ENCODE data around the gene HLA-G.
"Not testable (repeated sequence)": the region's sequence is repeated elsewhere in the genome, so short reads cannot be mapped to it uniquely, and the experiment has no call there.

HLA-G gene

DNA sequence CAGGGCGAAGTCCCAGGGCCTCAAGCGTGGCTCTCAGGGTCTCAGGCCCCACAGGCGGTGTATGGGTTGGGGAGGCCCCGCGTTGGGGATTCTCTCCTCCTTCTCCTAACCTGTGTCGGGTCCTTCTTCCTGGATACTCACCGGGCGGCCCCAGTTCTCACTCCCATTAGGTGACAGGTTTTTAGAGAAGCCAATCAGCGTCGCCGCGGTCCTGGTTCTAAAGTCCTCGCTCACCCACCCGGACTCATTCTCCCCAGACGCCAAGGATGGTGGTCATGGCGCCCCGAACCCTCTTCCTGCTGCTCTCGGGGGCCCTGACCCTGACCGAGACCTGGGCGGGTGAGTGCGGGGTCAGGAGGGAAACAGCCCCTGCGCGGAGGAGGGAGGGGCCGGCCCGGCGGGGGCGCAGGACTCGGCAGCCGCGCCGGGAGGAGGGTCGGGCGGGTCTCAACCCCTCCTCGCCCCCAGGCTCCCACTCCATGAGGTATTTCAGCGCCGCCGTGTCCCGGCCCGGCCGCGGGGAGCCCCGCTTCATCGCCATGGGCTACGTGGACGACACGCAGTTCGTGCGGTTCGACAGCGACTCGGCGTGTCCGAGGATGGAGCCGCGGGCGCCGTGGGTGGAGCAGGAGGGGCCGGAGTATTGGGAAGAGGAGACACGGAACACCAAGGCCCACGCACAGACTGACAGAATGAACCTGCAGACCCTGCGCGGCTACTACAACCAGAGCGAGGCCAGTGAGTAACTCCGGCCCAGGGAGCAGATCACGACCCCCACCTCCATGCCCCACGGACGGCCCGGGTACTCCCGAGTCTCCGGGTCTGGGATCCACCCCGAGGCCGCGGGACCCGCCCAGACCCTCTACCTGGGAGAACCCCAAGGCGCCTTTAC lies at the start of gene HLA-G:
TSS of gene HLA-G (plus strand) at position 247 of the 892 bp plus-strand sequence. CDS start at position 267, 20 bp downstream.
- DNase-seq (ENCODE audit: low read depth): no peak

DNA sequence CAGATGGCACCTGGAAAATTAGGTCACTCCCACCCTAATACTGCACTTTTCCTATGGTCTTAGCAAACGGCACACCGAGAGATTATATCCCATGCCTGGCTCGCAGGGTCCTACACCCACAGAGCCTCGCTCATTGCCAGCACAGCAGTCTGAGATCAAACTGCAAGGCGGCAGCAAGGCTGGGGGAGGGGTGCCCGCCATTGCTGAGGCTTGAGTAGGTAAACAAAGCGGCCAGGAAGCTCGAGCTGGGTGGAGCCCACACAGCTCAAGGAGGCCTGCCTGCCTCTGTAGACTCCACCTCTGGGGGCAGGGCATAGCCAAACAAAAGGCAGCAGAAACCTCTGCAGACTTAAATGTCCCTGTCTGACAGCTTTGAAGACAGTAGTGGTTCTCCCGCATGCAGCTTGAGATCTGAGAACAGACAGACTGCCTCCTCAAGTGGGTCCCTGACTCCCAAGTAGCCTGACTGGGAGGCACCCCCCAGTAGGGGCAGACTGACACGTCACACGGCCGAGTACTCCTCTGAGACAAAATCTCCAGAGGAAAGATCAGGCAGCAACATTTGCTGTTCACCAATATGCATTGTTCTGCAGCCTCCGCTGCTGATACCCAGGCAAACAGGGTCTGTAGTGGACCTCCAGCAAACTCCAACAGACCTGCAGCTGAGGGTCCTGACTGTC lies 47.5 kb upstream of the HLA-G start:
- not testable (repeated sequence) for DNase-seq (ENCODE audit: low read depth)

DNA sequence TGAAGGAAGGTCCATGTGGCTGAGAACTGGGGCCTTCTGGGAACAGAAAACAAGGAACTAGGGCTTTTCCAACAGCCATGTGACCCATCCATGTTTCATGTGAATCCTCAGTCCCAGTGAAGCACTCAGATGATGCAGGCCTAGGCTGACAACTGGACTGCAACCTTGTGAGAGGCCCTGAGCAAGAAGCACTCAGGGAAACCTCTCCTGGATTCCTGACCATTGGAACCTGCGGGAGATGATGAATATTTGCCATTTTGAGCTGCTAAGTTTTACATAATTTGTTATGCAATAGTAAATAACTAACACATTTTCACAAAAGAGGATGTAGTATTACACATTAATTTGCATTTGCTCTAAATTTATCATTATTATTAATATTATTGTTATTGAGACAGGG lies 38.4 kb upstream of the HLA-G start:
- DNase-seq (ENCODE audit: low read depth): no peak

DNA sequence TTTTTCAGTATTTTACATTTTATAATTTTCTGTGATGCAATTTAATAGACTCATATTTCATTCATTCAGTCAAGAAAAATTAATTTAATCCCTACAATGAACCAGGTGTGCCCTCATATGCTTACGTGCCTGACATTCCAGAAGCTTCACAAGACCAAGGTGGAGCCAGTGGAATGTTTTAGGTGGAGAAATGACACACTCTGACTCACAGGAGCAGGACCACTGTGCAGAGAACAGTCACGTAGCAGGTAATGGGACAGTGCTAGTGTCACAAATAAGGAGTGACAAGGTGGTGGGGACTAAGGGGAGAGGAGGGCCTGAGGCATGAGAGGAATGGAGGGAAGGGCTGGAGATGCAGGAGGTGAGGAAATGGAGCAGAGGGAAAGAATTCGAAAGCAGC lies 37.0 kb upstream of the HLA-G start:
- no peak for DNase-seq (ENCODE audit: low read depth)

DNA sequence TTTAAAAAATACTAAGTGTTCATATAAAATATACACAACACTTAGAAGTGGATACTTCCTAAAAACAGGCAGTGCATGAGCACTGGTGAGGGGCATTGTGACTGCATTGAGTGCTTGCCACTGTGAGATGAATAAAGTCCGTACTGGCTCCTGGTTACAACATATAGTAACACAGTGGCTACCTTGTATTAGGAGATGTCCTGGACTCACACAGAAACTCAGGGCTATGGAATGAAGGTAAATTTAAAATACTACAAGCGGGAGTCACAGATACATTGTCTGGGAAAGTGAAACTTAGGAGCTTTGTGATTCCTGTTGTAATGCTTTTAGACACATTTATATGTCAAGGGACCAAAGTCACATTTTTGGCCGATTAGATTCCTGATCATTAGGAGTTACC lies 36.5 kb upstream of the HLA-G start:
- no peak for DNase-seq (ENCODE audit: low read depth)

DNA sequence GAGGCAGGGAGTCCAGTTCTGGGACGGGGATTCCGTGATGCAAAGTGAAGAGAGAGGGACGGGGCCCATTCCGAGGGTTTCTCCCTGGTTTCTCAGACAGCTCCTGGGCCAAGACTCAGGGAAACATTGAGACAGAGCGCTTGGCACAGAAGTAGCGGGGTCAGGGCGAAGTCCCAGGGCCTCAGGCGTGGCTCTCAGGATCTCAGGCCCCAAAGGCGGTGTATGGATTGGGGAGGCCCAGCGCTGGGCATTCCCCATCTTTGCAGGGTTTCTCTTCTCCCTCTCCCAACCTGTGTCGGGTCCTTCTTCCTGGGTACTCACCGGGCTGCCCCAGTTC lies 35.9 kb upstream of the HLA-G start:
- no peak for DNase-seq (ENCODE audit: low read depth)

DNA sequence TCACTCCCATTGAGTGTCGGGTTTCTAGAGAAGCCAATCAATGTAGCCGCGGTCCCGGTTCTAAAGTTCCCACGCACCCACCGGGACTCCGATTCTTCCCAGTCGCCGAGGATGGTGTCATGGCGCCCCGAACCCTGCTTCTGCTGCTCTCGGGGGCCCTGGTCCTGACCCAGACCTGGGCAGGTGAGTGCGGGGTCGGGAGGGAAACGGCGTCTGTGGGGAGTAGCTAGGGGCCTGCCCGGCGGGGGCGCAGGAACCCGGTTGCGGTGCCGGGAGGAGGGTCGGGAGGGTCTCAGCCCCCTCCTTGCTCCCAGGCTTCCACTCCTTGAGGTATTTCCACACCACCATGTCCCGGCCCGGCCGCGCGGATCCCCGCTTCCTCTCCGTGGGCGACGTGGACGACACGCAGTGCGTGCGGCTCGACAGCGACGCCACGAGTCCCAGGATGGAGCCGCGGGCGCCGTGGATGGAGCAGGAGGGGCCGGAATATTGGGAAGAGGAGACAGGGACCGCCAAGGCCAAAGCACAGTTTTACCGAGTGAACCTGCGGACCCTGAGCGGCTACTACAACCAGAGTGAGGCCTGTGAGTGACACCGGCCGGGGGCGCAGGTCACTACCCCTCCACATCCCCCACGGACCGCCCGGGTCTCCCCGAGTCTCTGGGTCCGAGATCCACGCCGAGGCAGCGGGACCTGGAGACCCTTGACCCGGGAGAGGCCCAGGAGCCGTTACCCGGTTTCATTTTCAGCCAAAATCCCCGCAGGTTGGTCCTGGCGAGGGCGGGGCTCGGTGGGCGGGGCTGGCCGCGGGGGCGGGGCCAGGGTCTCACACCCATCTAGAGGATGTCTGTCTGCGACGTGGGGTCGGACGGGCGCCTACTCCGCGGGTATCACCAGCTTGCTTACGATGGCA lies 35.2 kb upstream of the HLA-G start:
- peak; percentile 20 for DNase-seq (ENCODE audit: low read depth)

DNA sequence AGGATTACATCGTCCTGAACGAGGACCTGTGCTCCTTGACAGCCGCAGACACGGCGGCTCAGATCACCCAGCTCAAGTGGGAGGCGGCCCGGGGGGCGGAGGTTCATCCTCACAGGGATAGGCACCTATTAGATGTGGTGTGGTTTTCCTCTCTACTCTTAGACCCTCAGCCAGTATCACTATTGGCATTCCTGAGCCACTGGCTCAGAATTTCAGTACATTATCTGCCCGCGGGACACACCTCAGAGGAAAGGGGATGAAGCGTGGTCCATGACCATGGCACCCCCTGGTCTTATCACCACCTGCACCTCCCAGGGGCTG lies 34.6 kb upstream of the HLA-G start:
- no peak for DNase-seq (ENCODE audit: low read depth)

DNA sequence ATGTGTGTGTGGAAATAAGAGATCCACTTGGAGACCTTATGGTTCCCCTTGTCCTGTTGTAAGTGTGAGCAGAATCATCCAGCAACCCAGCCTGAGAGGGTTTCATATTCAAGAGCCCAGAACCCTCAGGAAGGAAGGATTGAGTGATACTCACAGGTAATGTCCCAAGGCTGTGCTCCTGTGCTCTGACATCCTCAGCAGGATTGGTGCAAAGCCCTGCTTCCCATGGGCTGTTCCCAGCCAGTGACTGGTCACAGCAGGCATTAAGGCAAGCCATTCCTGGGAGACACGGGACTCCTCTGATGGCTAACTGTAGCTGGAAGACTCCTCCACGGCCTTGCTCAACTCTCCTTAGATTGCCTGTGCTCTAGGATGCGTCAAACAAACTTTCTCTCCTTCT lies 33.8 kb upstream of the HLA-G start:
- DNase-seq (ENCODE audit: low read depth): no peak

DNA sequence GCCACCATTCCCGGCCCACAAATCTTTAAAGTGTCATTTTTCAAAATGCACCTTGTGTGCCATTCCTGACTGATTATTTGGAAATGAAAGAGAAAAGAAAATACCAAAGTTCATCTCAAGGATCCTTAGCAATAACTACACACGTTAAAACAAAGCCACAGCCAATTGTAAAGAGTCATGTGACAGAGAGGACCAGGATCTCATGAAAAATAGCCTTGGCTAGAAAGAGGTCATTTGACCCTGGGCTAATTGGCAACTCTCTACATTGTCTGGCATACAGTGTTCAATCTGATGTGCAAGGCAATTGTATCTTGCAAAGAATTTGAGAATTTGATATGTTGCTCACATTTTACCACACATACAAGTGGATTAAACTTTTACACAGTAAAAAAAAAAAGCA lies 31.6 kb upstream of the HLA-G start:
- no peak for DNase-seq (ENCODE audit: low read depth)

DNA sequence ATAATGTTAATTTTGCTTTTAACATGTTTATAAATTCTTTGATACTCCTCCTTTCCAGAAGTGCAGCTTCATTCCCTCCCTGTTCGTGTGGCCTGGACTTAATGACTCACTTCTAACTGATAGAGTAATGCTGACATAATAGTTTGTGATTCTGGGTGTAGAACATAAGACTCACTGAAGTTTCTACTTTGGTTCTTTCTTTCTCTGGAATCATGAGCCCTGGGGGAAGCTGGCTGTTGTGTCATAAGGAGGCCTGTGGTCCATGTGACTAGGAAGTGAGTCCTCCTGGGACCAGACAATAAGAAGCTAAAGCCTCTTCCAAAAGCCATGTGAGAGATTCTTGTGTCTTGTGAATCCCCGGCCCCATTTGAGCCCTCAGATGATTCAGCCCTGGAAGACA lies 30.5 kb upstream of the HLA-G start:
- DNase-seq (ENCODE audit: low read depth): peak; percentile 14

DNA sequence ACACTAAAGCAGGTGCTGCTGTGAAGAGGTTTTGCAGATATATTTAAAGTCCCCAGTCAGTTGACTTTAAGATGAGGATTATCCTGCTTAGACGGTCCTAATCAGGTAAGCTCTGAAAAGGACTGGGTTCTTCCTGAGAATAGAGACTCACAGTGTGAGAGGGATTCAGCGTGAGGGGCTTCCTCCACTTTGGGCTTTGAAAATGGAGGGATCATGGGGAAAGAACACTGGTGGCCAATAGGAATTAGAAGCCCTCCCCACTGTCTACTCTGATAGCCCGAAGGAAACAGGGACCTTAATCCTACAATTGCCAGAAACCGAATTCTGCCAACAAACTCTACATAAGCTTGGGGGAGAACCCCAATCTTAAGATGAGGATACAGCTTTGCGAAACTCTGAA lies 29.7 kb upstream of the HLA-G start:
- no peak for DNase-seq (ENCODE audit: low read depth)

DNA sequence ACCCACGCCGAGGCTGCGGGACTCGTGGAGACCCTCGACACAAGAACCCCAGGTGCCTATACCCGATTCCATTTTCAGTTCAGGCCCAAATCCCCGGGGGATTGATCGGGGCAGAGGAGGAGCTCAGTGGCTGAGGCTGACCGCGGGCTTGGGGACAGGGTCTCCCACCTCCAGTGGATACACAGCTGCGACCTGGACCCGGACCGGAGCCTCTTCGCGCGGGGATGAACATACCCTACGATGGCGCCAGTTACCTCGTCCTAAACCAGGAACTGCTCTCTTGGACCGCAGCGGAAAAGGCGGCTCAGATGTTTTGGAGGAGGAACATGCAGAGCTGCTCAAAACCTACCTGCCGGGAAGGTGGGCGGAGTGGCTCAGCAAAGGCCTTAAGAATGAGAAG lies 27.4 kb upstream of the HLA-G start:
- no peak for DNase-seq (ENCODE audit: low read depth)

DNA sequence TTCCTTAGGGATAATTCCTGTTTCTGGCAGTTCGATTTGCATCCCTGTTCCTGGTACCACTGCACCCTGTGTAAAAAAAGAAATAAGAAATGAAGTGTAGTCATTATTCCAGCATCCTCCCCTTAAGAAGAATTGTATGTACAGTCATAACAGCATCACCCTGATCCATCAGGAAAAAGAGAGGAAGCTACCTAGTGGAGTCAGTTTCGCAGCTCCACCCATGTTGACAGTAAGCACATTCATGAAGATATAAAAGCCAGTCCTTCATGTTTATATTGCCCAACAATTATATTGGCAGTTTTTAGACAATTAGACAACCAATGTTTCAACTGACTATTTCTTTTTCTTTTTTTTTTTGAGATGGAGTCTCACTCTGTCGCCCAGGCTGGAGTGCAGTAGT lies 21.2 kb upstream of the HLA-G start:
- no peak for DNase-seq (ENCODE audit: low read depth)

DNA sequence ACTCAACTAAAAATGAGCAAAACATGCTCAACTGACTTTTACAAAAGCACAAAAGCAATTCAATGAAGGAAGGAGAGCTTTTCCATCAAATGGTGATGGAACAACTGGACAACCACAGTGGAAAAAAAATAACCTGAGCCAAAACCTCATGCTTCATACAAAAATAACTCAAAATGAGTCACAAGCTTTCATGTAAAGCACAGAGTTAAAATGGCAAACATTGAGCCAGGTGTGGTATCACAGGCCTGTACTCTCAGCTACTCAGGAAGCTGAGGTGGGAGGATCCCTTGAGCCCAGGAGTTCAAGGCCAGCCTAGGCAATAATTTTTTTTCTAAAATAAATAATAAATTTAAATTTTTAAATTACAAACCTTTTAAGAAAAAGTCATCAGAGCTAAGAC lies 18.4 kb upstream of the HLA-G start:
- no peak for DNase-seq (ENCODE audit: low read depth)

DNA sequence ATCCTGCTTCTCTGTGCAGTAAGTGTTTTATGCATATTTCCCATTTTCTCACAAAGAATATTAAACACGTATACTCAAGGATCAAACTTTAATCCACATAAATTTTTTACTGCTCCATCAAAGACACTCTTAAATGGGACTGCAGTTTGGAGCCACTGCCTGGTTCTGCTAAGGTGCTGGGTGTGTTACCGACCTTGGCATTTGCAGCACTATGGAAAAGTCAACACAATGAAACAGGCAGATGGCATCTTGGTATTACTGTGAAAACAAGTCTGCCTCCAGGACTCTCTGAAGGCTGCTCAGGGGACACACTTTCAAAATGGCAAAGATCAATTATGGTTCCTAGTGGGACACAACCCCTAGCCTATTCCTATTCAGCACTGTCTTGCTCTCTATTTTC lies 17.3 kb upstream of the HLA-G start:
- DNase-seq (ENCODE audit: low read depth): no peak

DNA sequence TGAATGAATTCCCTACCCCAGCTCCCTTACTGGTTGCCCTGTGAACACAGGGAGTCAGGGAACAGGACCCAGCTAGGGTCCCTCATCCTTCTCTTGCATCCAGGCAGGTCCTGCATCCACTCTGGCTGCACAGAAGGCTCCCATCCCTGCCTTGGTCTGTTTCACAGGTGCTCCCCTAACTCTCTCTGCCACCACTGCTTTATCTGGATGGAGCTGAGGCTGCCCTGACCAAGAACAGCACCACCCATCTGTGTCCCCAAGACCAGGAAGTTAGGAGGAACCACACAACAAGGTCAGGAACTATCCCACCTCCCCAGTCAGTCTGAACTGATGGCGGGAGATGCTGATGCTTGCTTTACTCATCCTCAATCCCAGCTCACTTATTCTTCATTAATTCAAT lies 16.2 kb upstream of the HLA-G start:
- no peak for DNase-seq (ENCODE audit: low read depth)

DNA sequence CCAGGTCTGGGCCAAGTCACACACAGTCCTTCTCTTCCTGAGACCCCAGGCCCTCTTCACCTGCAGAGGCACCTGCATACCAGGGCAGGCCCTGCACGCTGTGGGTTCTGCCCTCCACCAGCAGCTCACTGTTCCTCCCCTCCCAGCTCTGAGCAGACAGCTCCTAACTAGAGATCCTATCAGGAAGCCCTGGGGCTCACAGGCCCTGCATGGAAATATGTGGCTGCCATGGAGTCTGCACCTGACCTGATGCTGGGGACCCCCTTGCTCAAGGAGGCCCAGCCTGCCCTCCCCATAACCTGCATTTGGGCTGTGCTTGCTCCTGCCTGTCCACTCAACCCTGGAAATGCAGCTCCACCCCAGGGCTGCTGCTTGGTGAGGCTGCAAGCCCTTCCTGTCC lies 14.6 kb upstream of the HLA-G start:
- DNase-seq (ENCODE audit: low read depth): no peak

DNA sequence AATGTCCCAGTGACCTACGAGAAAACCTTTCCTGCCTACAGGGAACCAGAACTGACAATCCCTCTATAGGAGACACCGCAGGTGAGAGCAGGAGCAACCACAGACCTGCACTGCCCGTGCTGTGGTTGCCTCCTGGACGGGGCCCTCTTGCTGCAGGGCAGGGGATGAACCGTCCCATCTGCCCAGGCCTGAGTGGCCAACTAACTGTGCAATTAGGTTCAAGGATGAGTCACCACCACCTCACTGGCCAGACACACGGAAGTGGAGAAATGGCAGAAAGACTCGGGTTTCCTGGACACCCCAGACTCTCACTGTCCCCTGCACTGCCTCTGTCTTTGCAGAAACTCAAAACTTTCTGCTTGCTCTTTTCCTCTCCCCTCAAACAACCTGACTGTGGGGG lies 13.8 kb upstream of the HLA-G start:
- no peak for DNase-seq (ENCODE audit: low read depth)

DNA sequence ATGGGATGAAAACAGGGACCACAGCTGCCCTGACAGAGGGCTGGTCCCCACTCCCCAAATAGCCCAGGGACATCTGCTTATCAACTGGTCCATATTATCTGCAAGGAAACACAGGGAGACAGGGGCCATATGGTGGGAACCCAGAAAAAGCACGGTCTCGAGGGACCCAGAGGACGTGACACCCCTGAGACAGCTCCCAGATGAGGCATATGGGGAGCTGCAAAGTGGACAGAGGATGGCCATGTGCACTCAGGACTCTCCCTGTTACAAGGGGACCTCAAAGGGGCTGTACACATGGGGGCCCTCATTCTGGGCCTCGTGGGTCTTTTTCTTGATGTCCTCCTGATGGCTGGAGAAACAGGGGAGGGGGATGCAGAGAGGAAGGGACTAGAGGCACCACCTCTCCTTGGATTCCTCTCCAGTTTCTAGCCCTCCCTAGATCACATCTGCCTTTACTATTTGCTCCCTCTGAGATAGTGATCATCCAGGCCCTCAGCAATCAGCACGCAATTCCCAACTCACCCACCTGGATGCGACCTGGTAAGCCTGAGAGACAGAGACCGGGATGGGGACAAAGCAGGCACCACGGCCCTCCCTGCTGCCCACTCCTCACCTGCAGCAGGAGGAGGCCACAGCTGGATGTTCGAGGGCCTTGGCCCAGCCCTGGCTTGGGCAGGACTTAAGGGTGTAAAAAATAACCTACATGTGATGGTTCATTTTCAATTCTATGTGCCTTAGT lies 13.1 kb upstream of the HLA-G start:
- no peak for DNase-seq (ENCODE audit: low read depth)

DNA sequence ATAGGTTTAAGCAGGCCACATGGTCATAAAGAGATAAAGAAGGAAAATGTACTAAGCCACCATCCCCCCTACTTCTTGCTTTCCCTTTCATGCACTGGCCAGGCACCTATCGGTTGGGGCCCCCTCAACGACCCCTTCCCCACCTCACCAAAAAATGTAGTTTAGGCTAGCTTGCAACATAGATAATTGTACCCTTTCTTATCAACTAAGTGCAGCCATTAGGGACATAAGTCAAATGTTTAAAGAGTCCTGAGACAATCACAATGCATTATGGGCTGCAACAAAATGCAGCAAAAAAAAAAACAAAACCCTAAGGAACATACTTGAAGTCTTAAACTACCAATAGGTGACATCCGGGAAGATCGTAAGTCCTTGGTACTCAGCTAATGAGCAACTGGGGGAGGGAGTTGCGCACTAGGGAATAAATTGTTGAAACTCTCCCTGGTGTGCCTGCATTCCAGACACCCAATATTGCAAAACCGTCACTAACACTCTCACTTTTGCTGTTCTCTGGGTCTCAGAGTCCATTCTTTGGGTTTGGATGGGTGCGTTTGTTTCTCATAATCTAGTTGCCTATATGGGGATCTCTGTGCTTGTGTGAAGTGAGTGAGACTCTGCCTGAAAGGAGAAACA lies 12.4 kb upstream of the HLA-G start:
- DNase-seq (ENCODE audit: low read depth): no peak

DNA sequence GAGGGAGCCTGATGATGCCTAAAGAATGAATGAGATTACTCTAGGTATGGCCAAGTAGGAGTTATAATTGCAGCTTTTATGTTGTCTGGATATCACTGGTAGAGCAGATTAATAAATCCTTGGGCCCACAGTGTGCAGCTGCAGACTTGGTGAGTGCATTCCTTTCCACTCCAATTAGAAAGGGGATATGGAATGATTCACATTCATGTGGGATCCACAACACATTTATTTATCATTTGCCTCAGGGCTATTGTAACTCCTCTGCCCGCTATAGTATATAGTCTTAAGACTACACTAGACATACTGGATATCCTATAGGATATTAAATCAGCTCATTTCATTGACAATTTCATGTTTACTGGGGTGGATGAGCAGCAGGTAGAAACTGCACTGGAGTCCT lies 11.6 kb upstream of the HLA-G start:
- DNase-seq (ENCODE audit: low read depth): no peak
